Activated T-cell treated with anti-CD3 and anti-CD28 coated beads, Interleukin-2, amount 50 U/mL, for 4 hours (primary cell): ENCODE measurements around the gene IP6K3. TPM values are rescaled to one million over a fixed set of nuclear protein-coding genes. Genes with fewer than 3 reads are reported as not detected.

ENCODE experiments used
- ATAC-seq, 2 donors: fragments of 200-7000 bp; cut with Tn5 transposase; one replicate each; pipeline ENCODE4 v1.10.0; 2021
- DNase-seq: peaks from one replicate; pipeline ENCODE4 v3.0.0-alpha.2; 2020
- H3K27me3 Mint-ChIP-seq: one replicate; pipeline ENCODE4 v1.8.0; 2021; ENCODE audit warnings: low read depth, mixed read lengths
- H3K36me3 Mint-ChIP-seq: one replicate; pipeline ENCODE4 v1.8.0; 2022; ENCODE audit warnings: mixed read lengths; ENCODE audit not compliant: insufficient read depth
- H3K4me1 Mint-ChIP-seq: one replicate; pipeline ENCODE4 v1.8.0; 2021; ENCODE audit warnings: low read depth, mixed read lengths
- H3K4me3 Mint-ChIP-seq: one replicate; pipeline ENCODE4 v1.8.0; 2021; ENCODE audit warnings: mild to moderate bottlenecking, moderate library complexity, mixed read lengths
- H3K9me3 Mint-ChIP-seq: one replicate; pipeline ENCODE4 v1.8.0; 2021; ENCODE audit warnings: mixed read lengths
- total RNA-seq, 3 donors: library from RNA; stranded (reverse); gene quantifications; one replicate each; pipeline ENCODE4 v1.2.1, GENCODE V29; 2021

The IP6K3 gene
- total RNA-seq, 3 donors from 2014 or later = not detected

- H3K27me3 Mint-ChIP-seq = no peaks in the 10 kb centered on the region
- ATAC-seq (no peak), DNase-seq (no peak)
- H3K4me3 Mint-ChIP-seq = no peak overlapping the region
- no peaks in the 10 kb centered on the region for H3K9me3 Mint-ChIP-seq
- no peaks in the 10 kb centered on the region for H3K4me1 Mint-ChIP-seq
- peaks cover 46% of the 10 kb centered on the region for H3K36me3 Mint-ChIP-seq
Observed at GRCh38 chr6:33676416-33677142, 70.1 kb downstream of the IP6K3 start.

DNA sequence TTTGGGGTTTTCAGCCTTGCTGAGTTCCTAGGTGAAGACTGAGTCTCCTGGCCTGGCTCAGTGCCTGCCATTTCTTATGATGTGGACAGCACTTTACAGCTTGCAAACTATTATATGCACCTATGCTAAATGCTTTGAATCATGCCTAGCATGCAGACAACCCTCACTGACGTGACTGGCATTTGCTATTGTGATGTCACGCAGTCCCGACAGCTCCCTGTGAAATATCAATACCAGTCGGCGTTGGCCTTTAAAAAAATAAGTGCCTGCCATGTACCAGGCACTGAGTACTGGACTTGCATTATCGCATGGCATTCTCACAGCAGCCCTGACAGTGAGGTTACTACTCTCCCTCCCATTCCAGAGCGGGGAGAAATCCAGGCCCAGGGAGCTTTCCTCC, 70.7 kb downstream of the IP6K3 start:
- Mint-ChIP-seq H3K27me3 (no peaks in the 10 kb centered on the region), H3K4me1 (no peaks in the 10 kb centered on the region), H3K4me3 (no peak overlapping the region), H3K9me3 (no peaks in the 10 kb centered on the region), H3K36me3 (peaks cover 41% of the 10 kb centered on the region)
- no peak for ATAC-seq
- DNase-seq = no peak

DNA sequence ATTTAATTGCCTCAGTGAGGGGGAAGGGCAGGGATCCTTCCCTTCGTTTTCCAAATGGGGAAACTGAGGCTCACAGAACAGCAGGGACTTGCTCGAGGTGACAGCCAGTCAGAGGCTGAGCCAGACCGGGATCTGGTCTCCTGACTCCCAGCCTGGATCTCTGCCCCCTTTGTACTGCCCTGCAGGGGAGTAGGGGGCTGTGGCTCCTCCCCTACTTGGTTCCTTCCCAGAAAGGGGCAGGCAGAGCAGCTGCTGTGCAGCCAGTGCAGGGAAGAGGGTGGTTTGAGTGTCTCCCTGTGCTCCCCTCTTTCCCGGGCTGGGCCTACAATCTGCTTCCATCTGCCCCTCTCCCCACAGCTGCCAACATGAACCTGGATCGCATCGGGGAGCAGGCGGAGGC, 72.9 kb downstream of the IP6K3 start:
- H3K4me1 Mint-ChIP-seq = peaks cover 7% of the 10 kb centered on the region
- no peaks in the 10 kb centered on the region for H3K27me3 Mint-ChIP-seq
- no peak for ATAC-seq
- H3K4me3 Mint-ChIP-seq = no peak overlapping the region
- no peaks in the 10 kb centered on the region for H3K9me3 Mint-ChIP-seq
- peaks cover 36% of the 10 kb centered on the region for H3K36me3 Mint-ChIP-seq
- DNase-seq = no peak

GRCh38 chr6:33672808-33673207, 73.9 kb downstream of the IP6K3 start:
- H3K27me3 Mint-ChIP-seq = no peaks in the 10 kb centered on the region
- no peak for ATAC-seq
- H3K4me1 Mint-ChIP-seq = peaks cover 15% of the 10 kb centered on the region
- H3K36me3 Mint-ChIP-seq = peaks cover 39% of the 10 kb centered on the region
- H3K4me3 Mint-ChIP-seq = no peak overlapping the region
- no peak for DNase-seq
- no peaks in the 10 kb centered on the region for H3K9me3 Mint-ChIP-seq

- DNase-seq (no peak), ATAC-seq (no peak)
- Mint-ChIP-seq H3K36me3 (peaks cover 35% of the 10 kb centered on the region), H3K4me1 (peaks cover 15% of the 10 kb centered on the region), H3K4me3 (no peak overlapping the region), H3K27me3 (no peaks in the 10 kb centered on the region), H3K9me3 (no peaks in the 10 kb centered on the region)
Observed at GRCh38 chr6:33671744-33672072, 75.0 kb downstream of the IP6K3 start.

Other genes starting within 250 kb of the IP6K3 start
- gene BAK1, start 166.6 kb downstream of the IP6K3 start, total RNA-seq = 10 to 100 TPM; 42.1 to 52.0 (median 49.8) TPM
- 10 to 100 TPM; 34.6 to 37.2 (median 35.5) TPM for gene ITPR3, start 125.6 kb downstream of the IP6K3 start, total RNA-seq
- 100 to 1,000 TPM; 108 to 142 (median 110) TPM for gene UQCC2, start 35.2 kb downstream of the IP6K3 start, total RNA-seq
- 10 to 100 TPM; 44.4 to 51.8 (median 49.5) TPM for gene LEMD2, start 42.2 kb upstream of the IP6K3 start, total RNA-seq
- gene MLN, start 57.1 kb upstream of the IP6K3 start, total RNA-seq = not detected